ENCODE measurements around the gene PLEKHA5. TPM values are rescaled to one million over a fixed set of nuclear protein-coding genes. Genes with fewer than 3 reads are reported as not detected.

PLEKHA5 gene
- total RNA-seq, 1 experiment from 2014 or later: 15.7 TPM

DNA sequence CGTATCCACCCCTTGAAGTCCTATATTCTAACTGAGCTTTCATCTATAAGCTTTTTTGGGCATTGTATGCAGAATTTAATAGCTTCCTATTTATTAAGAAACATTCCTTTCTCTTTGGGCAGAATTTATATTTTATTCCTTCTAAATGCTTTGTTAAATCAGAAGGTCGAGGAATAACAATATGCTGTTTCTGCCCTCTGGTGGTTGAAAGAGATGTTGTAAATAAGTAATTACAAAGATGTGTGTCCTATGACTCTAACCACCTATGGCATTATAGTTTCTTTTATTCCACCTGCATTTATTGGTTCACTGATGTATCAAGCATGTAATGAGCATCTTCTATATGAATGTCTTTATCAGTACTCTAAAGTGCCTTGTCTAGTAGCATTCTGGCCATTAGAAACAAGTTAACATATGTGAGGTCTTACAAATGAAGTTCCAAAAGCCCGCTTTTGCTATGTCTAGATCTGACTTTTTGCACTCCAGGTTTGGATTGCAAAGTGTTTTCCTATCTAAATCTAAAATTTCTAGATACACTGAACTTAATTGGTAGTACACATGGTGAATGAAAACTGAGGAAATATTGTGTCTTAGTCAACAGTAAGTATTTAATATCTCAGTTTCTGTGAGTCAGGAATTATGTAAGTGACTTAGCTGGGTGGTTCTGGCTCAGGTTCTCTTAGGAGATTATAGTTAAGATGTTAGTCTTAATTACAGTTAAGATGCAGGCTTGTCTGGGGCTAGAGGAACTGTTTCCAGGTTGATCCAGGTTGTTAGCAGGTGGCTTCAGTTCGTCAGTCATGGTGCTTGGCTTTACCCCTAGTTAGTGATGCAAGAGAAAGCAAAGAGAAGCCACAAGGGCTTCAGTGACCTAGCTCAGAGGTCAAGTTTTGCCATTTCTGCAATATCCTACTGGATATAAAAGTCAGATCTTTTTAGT, 57.5 kb downstream of the PLEKHA5 start:
- DNase-seq (ENCODE audit: low read depth): peak; percentile 42
- in situ Hi-C loops (cut with HindIII; ENCODE audit: low pct_unique_long_range_greater_than_20kb, low sequenced_read_pairs): no loop called here

DNA sequence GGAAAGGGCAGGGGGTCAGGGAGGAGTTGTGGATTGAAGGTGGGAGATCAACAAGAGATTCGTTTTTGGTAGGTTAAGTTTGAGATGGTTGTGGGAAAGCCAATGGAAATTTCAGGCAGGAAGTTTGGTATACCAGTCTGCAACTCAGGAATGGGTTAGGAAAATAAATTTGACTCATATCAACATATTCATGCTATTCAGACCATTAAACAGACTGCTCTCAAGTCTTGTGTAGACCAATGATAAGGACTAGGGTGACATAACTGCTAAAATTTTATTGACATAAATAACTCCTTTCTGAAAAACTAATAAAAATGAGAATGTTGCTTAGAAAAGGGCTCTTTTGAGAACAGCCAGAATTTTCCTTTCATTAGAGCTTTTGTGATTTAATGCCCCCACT, 60.0 kb downstream of the PLEKHA5 start:
- DNase-seq (ENCODE audit: low read depth): no peak
- in situ Hi-C loops (cut with HindIII; ENCODE audit: low pct_unique_long_range_greater_than_20kb, low sequenced_read_pairs): no loop called here

DNA sequence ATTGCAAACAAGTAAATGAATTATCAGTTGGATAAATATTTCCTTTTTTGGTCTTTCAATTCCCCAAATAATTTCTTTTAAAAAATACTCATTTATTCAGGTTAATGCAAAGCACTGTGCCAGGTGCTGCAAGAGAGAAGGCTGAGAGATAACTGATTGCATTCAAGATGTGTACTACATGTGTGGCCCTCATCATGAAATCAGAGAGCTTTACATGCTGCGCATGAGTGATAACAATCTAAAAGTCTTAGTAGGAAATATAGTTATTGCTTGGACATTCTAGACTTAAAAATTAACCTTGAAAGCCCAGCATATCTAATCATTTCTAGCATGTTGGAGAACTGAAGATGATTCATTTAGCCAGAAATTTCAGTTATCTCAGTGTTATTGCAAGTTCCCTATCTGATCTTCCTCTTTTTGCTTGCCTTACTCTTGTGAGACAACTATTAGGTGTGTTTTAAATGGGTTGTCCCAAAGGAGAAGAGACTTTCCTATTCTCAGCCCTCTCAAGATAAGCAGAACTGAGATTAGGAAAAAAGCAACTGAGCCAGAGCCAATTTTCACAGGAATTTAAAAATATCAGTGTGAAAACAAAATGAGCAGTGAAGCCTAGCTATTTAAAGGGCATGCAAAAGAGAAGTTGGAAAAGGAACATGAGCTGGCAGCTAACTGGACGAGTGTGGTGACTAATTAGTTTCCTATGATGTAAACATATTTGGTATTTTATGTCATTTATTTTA, 60.9 kb downstream of the PLEKHA5 start:
- peak; percentile 25 for DNase-seq (ENCODE audit: low read depth)
- in situ Hi-C loops (cut with HindIII; ENCODE audit: low pct_unique_long_range_greater_than_20kb, low sequenced_read_pairs): no loop called here

DNA sequence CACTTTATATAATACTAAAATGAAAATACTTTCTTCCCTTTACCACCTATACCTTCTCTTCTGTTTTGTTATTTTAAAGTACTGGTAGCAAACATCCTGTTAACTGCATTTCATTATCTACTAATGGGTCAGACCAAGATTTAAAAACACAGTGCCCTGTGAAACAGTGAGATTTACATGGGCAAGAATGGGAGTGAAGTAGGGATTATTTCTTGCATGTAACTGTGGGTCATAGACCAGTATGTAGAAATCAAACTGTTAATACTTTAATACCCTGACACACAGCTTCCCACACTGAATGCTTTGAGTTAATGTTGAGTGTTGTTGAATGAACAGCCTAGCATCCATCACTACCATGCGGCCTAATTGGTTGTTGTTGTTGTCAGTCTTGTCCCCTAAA, 61.6 kb downstream of the PLEKHA5 start:
- in situ Hi-C loops (cut with HindIII; ENCODE audit: low pct_unique_long_range_greater_than_20kb, low sequenced_read_pairs): no loop called here
- no peak for DNase-seq (ENCODE audit: low read depth)

DNA sequence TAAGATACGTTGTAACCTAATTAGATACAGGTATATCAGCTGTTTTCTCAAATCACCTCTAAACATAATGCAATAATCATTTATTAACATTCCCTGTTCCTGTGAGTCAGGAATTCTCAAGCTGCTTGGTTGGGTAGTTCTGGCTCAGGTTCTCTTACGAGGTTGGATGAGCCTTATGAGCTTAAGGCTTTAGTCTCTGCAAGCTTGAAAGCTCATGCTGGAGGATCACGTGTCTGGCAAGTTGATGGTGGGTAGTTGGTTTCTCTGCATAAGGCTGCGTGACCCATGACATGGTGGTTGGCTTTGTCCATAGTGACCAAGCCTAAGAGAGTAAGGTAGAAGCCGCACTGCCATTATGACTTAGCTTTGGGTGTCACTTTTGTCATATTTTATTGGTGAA, 62.0 kb downstream of the PLEKHA5 start:
- peak; percentile 81 for DNase-seq (ENCODE audit: low read depth)

DNA sequence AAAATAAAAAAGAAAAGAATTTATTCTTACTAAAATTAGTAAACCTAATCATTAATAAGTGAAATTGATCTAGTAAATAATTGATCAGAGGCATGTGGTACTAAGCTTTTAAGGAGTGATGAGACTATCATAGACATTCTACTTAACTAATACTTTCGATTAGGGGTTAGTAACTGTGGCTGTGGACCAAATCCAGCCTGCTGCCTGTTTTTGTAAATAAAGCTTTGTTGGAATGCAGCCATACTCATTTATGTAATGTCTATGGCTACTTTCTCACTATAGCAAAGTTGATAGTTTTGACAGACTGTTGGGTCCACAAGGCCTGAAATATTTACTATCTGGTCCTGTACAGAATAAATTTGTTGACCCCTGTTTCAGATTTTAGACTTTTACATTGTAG, 63.2 kb downstream of the PLEKHA5 start:
- no peak for DNase-seq (ENCODE audit: low read depth)
- in situ Hi-C loops (cut with HindIII; ENCODE audit: low pct_unique_long_range_greater_than_20kb, low sequenced_read_pairs): no loop called here

More for the DNA sequence above, 62.0 kb downstream of the PLEKHA5 start:
- in situ Hi-C loops (cut with HindIII; ENCODE audit: low pct_unique_long_range_greater_than_20kb, low sequenced_read_pairs): no loop called here

DNA sequence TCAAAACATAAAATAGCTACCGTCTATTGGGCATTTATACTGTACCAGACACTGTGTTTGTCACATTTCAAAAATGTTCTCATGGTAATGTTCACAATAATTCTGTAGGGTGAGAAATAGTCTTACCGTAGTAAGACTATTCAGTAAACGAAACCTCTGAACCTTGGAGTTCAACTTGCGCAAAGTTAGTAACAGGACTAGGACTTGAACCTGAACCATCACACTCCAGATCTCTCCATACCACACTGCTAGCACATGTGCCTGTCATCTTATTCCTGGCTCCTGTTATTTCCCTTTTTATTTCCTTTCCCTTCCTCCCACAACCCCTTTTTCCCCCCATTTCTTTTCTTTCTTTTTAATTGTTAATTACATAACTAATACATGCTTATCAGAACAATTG, 65.4 kb downstream of the PLEKHA5 start:
- no peak for DNase-seq (ENCODE audit: low read depth)
- in situ Hi-C loops (cut with HindIII; ENCODE audit: low pct_unique_long_range_greater_than_20kb, low sequenced_read_pairs): no loop called here

DNA sequence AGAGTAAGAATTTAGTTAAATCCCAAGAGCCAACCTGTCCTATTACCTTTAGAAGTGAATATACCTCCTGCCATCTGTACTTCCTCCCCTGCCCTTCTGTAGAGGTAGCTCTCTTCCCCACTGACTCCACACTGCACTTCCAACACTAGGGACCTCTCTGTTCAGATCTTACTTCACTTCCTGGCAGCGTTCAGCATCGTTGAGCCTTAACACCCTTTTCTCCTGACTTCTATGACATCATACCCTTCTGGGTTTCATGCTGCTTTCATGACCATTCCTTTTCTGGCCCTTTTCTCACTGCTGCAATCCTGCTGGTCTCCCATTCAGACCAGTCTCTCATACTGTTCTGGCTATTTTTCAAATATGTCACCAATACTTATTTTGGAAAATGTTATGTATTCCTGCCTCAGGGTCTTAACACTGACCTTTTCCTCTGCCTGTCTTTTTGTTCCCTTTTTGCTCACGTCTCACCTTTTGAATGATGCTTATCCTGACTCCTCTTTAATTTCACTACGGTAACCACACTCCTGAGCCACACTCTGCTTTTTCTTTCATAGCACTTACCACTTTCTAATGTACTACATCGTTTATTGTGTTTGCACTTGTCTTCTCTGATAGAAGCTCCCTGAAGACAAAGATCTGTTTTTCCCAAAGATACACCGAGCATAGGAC, 67.6 kb downstream of the PLEKHA5 start:
- in situ Hi-C loops (cut with HindIII; ENCODE audit: low pct_unique_long_range_greater_than_20kb, low sequenced_read_pairs): no loop called here
- no peak for DNase-seq (ENCODE audit: low read depth)

DNA sequence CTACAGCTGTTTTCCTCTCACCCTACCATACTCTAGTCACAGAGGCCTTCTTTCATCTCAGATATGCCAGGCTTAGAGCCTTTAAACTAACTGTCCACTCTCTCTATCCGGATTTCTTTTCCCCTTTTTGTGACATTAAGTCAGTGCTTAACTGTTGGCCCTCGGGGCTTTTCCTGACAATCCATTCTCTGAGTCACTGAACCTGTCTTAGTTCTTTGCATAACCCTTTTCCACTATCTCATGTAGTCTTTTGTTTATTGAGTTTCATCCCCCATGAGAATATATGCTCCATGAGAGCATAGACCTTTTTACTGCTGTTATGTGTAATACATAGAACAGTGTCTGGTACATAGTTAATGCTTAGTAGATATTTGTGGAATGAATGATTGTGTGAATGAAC, 68.7 kb downstream of the PLEKHA5 start:
- in situ Hi-C loops (cut with HindIII; ENCODE audit: low pct_unique_long_range_greater_than_20kb, low sequenced_read_pairs): no loop called here
- DNase-seq (ENCODE audit: low read depth): peak; percentile 65

DNA sequence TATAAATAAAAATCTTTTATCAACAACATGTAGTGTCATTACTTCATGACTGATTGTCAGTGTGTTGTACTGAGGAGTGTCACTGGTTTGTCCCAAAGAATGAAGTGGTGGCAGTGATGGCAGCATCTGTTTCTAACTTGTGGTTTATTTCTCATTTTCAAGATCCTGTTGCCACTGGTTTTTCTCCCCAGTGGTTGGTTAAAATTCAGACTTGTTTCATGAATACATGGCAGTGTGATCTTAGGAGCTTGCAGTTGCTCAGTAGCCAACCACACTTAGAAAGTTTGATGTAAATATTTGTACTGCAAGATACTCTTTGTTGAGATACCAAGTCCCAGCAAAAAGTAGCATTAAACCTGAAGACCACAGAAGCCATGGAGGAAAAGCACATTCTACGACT, 69.8 kb downstream of the PLEKHA5 start:
- DNase-seq (ENCODE audit: low read depth): no peak
- in situ Hi-C loops (cut with HindIII; ENCODE audit: low pct_unique_long_range_greater_than_20kb, low sequenced_read_pairs): no loop called here

DNA sequence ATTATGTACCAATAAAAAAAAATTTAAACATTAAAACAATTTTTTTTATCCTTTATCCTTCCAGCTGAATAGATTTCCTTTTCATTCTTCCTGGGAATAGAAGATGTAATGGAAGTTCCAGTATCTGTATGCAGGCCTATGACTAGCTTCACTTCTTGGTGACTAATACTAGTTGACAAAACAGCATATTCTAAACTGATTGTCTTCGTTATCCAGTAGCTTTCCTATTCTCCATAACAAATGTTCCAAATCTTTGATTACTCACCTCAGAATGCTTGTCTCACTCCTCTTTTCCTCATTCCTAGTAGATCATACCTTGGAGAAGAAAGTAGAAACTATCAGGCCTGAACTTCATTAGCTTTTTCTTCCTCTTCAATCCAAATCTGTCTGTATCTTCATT, 70.7 kb downstream of the PLEKHA5 start:
- in situ Hi-C loops (cut with HindIII; ENCODE audit: low pct_unique_long_range_greater_than_20kb, low sequenced_read_pairs): no loop called here
- DNase-seq (ENCODE audit: low read depth): peak; percentile 28

DNA sequence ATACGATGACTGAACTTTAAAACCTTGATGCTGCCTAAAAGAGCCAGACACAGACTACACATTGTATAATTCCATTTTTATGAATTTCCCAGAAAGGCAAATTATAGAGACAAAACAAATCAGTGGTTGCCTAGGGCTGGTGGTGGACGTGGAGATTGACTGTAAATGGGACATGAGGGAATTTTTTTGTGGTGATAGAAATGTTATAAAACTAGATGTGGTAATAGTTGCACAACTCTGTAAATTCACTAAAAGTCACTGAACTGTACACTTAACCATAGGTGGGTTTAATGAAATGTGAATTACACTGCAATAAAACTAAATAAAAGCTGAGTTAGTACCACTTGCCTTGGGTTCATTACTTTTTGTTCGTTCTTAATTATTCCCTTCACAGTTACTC, 72.1 kb downstream of the PLEKHA5 start:
- DNase-seq (ENCODE audit: low read depth): no peak
- in situ Hi-C loops (cut with HindIII; ENCODE audit: low pct_unique_long_range_greater_than_20kb, low sequenced_read_pairs): no loop called here

DNA sequence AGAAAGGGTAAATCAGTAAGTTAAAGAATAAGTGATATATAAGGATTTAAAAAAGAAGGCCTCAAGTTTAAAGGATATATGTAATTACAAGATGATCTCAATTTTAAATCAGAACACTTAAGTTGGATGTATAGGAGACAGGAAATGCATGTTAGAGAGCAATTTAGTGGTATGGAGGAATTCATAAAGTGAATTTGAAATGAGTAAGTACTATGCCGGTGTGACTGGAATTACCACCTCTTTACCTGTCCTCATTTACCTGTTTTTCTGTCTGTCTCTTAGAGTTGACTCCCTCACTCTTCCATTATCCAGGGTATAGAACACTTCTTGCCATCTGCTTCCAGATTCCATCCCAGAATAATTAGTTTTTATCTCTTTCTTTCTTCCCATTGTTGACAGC, 73.5 kb downstream of the PLEKHA5 start:
- in situ Hi-C loops (cut with HindIII; ENCODE audit: low pct_unique_long_range_greater_than_20kb, low sequenced_read_pairs): no loop called here
- DNase-seq (ENCODE audit: low read depth): no peak

DNA sequence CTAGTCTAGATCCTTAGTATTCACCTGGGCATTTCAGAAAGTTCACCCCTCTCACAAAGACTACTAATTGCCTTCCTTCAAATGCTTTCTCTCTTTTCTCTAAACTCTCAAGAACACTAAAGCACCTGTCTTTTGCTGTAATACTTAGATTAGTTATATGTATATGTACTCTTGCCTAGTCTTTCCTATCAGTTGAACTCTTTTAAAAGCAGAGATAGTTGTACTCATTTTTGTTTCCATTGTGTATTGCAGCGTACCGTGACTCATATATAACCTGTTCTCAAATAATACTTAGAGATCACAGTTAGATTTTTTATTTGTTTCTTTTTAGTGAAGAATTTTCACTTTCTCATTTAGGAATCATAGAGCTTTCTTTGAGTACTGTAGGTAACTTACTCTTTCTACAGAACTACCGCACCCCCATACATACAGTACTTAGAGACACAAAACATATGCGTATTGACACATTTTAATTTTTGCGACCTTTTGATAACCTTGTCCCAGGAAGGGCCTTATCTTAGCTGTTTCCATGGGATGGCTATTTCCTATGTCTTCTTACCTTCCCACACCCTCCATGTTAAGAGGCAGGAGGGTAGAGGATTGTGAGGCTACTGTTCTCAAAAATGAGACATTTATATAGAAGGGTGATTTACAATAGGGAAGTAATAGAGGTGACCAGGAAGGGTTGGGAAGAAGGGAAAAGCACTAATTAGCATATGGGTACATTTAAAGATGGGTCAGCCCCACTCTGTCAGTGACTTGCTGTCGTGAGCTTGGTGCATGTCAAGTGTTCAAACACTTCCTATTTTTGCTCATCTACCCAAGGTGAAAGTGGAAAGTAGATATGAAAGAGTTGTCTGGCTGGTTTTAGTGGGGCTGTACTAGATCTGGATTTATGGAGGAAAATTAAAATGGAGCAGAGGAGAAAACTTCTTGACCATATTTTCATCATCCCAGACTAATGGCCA, 74.3 kb downstream of the PLEKHA5 start:
- no peak for DNase-seq (ENCODE audit: low read depth)
- in situ Hi-C loops (cut with HindIII; ENCODE audit: low pct_unique_long_range_greater_than_20kb, low sequenced_read_pairs): no loop called here

DNA sequence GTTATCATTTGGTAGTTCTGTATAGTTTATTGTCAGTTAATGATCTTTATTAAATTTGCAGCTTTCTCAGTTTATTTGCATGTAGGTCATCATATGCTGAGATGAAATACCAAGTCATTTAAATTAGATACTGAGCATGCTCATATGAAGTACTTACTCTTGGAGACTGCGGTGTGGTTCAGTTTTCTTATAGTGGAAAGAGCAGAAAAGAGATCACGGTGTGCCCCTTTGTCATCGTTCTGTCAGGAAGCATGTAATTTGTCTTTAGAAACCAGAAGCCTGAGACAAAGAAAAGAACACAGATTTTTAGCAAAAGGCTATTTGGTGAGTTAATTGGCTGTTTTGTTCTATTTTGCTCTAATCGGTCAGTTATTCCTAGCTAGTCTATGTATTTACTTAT, 75.6 kb downstream of the PLEKHA5 start:
- in situ Hi-C loops (cut with HindIII; ENCODE audit: low pct_unique_long_range_greater_than_20kb, low sequenced_read_pairs): no loop called here
- DNase-seq (ENCODE audit: low read depth): no peak

DNA sequence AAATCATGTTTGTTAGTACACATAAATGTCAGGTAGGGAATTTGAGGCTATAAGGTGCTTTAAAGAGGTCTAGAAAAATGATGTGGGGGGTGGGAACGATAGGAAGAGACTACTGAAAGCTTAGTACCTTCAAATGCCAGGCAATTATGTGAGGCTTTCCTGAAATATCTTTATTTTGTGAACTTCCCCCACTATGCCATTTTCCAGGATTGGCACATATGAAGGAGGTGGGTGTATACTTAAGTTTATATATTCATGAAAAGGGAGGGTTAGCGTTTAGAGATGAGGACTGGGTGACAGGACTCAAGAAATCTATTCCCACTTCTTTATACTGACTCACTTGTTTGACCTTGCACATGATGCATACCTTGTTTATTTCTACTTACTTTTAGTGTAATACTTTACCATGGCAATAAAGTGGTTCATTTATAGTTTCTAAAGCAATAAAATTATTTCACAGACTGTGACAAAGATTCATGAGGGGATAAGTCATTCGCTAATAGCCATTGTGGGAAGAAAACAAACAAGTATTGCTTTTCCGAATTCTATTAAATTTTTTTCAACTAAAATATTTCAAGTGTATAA, 77.1 kb downstream of the PLEKHA5 start:
- in situ Hi-C loops (cut with HindIII; ENCODE audit: low pct_unique_long_range_greater_than_20kb, low sequenced_read_pairs): no loop called here
- no peak for DNase-seq (ENCODE audit: low read depth)

DNA sequence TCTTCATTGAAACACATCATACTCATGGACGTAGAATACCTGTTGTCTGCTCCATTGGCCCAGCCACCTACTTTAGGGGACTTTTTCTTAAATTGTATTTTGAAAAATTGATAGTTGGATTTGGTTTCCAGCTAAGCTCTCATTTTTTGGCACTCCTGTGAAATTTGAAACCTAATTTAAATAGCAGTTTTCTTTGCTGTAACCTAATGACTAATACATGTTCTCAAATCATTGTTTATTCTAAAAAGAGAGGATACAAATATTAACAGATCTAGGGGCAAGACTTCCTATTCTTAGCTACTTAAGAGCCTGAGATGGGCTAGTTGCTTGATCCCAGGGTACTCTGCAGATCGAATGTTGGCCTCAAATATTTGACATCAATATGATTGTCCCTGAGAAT, 78.9 kb downstream of the PLEKHA5 start:
- in situ Hi-C loops (cut with HindIII; ENCODE audit: low pct_unique_long_range_greater_than_20kb, low sequenced_read_pairs): no loop called here
- DNase-seq (ENCODE audit: low read depth): no peak

DNA sequence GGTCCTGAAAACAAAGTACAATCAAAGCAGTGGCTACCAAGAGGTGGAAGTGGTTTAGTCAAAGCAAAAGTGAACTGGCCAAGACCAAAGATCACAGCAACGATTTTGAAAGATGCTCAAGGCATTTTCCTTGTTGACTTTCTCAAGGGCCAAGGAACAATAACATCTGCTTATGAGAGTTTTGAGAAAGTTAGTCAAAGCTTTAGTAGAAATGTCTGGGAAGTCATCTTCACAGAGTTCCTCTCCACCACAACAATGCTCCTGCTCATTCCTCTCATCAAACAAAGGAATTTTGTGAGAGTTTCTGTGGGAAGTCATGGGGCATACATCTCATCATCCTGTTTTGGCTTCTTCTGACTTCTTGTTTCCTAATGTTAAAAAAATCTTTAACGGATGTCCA, 80.1 kb downstream of the PLEKHA5 start:
- in situ Hi-C loops (cut with HindIII; ENCODE audit: low pct_unique_long_range_greater_than_20kb, low sequenced_read_pairs): no loop called here
- DNase-seq (ENCODE audit: low read depth): no peak
